CD4-positive, alpha-beta T cell (primary cell): ENCODE measurements around the gene PKIB. TPM values are rescaled to one million over a fixed set of nuclear protein-coding genes. Genes with fewer than 3 reads are reported as not detected.

ENCODE experiments used
- ATAC-seq: fragments of 200-7000 bp; cut with Tn5 transposase; one replicate; pipeline ENCODE4 v1.10.0; 2022; ENCODE audit warnings: mild to moderate bottlenecking; ENCODE audit not compliant: poor library complexity
- CTCF ChIA-PET: fragments of 350-600 bp; sonication (Branson Sonifier 250); formaldehyde crosslinking; loops from one replicate; lab custom pipeline; 2021; ENCODE audit warnings: antibody characterized with exemption, inconsistent platforms; lab: Charles Lee
- POLR2A ChIA-PET: fragments of 350-600 bp; sonication (Branson Sonifier 250); formaldehyde crosslinking; loops from one replicate; lab custom pipeline; 2021; ENCODE audit warnings: antibody characterized with exemption, inconsistent platforms; lab: Charles Lee
- DNase-seq, 14 experiments: peaks; one replicate each; pipeline ENCODE4 v3.0.0-alpha.2; 2013 to 2020; ENCODE audit warnings: mixed read lengths in 2 of 14
- H3K27ac ChIP-seq, 2 donors: one replicate each; pipeline versions ENCODE4 v1.5.1 to v1.7.0; 2013; ENCODE audit warnings: low read length in 2 of 2, low read depth in 1 of 2, mild to moderate bottlenecking in 1 of 2
- H3K27me3 ChIP-seq, 2 experiments: 1 replicate in 1 of 2; 2 replicates in 1 of 2; pipeline versions ENCODE4 v1.6.1 to v1.7.0; 2013; ENCODE audit warnings: low read length in 2 of 2, control low read depth in 1 of 2, mild to moderate bottlenecking in 1 of 2, moderate library complexity in 1 of 2; ENCODE audit not compliant: insufficient read depth in 2 of 2, control insufficient read depth in 1 of 2
- H3K36me3 ChIP-seq: one replicate; pipeline ENCODE4 v1.6.1; 2013; ENCODE audit warnings: low read length, control low read depth; ENCODE audit not compliant: insufficient read depth
- H3K4me1 ChIP-seq: one replicate; pipeline ENCODE4 v1.6.1; 2013; ENCODE audit warnings: low read length, control low read depth; ENCODE audit not compliant: insufficient read depth
- H3K4me3 ChIP-seq: one replicate; pipeline ENCODE4 v1.5.1; 2013; ENCODE audit warnings: mild to moderate bottlenecking, low read length, moderate library complexity
- H3K9me3 ChIP-seq, 2 experiments: 1 replicate in 1 of 2; 2 replicates in 1 of 2; pipeline versions ENCODE4 v1.6.1 to v1.7.0; 2013; ENCODE audit warnings: low read length in 2 of 2, mild to moderate bottlenecking in 2 of 2, control low read depth in 1 of 2, moderate library complexity in 1 of 2; ENCODE audit not compliant: control insufficient read depth in 1 of 2, insufficient read depth in 1 of 2
- H3K27ac Mint-ChIP-seq: one replicate; pipeline ENCODE4 v1.8.0; 2020; ENCODE audit warnings: mixed read lengths
- H3K27me3 Mint-ChIP-seq: one replicate; pipeline ENCODE4 v1.8.0; 2021; ENCODE audit warnings: mixed read lengths
- H3K36me3 Mint-ChIP-seq: one replicate; pipeline ENCODE4 v1.8.0; 2021; ENCODE audit warnings: low read depth, mixed read lengths
- H3K4me1 Mint-ChIP-seq: one replicate; pipeline ENCODE4 v1.8.0; 2021; ENCODE audit warnings: low read depth, mixed read lengths
- H3K4me3 Mint-ChIP-seq: one replicate; pipeline ENCODE4 v1.8.0; 2020; ENCODE audit warnings: mild to moderate bottlenecking, mixed read lengths
- H3K9me3 Mint-ChIP-seq: one replicate; pipeline ENCODE4 v1.8.0; 2020; ENCODE audit warnings: mixed read lengths
- CTCF ChIP-seq: fragments of 200-600 bp; IDR thresholded peaks from one replicate; pipeline ENCODE4 v1.8.0; 2022; ENCODE audit warnings: antibody characterized with exemption, mild to moderate bottlenecking
- intact Hi-C, 2 experiments: fragments of 100-400 bp; cut with DNase I in 1 of 2; cut with micrococcal nuclease in 1 of 2; formaldehyde crosslinking; loops; one replicate each; pipeline versions ENCODE4 v1.15.1 to v1.9.0; 2023 to 2025; cut with DNase I, micrococcal nuclease
- total RNA-seq, 174 experiments: library from RNA in 2 of 174; stranded (reverse) in 2 of 174; gene quantifications; one replicate each; pipeline ENCODE4 v1.2.3 and lab custom pipeline; 2021 to 2026

Gene PKIB
- total RNA-seq, 2 experiments from 2014 or later = 0.47 to 1.1 TPM

DNA sequence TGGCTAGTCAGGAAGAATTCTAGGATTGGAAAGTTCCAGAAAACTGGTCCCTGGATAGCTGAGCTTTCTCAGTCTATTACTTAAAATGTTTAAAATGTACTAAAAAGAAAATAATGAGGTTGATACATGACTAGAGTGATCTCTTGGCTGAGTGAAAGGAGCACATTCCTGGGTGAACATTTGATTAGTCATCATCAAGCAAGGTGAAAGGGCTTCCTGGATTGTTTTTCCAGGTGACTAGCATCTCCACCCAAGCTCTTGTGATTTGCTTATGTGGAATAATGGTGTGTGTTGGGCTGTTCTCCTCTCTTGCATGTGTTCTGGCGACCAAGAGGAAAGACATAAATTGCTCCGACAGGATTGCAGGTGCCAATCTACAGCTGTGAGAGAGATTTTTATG, 42.9 kb downstream of the PKIB start:
- intact Hi-C loops = no loop called here
- H3K4me1 Mint-ChIP-seq = no peaks in the 10 kb centered on the region
- no peak for TF ChIP-seq CTCF
- no peaks in the 10 kb centered on the region for H3K36me3 Mint-ChIP-seq
- POLR2A ChIA-PET = no interaction called here
- no peaks in the 10 kb centered on the region for H3K9me3 ChIP-seq
- H3K36me3 ChIP-seq = no peaks in the 10 kb centered on the region
- H3K4me3 ChIP-seq = no peak overlapping the region
- no peaks in the 10 kb centered on the region for H3K27me3 Mint-ChIP-seq
- no peak overlapping the region for H3K27ac Mint-ChIP-seq
- H3K4me1 ChIP-seq = no peaks in the 10 kb centered on the region
- no peaks in the 10 kb centered on the region for H3K27me3 ChIP-seq
- no peak overlapping the region for H3K4me3 Mint-ChIP-seq
- CTCF ChIA-PET = no interaction called here
- DNase-seq (no peak), ATAC-seq (no peak)
- no peak overlapping the region for H3K27ac ChIP-seq
- no peaks in the 10 kb centered on the region for H3K9me3 Mint-ChIP-seq

- ChIA-PET CTCF (no interaction called here), POLR2A (no interaction called here)
- no peaks in the 10 kb centered on the region for H3K4me1 Mint-ChIP-seq
- intact Hi-C loops = no loop called here
- no peak overlapping the region for H3K4me3 ChIP-seq
- H3K36me3 ChIP-seq = no peaks in the 10 kb centered on the region
- ATAC-seq = no peak
- H3K27me3 Mint-ChIP-seq = no peaks in the 10 kb centered on the region
- no peaks in the 10 kb centered on the region for H3K27me3 ChIP-seq
- no peaks in the 10 kb centered on the region for H3K9me3 Mint-ChIP-seq
- no peak for DNase-seq
- H3K36me3 Mint-ChIP-seq = no peaks in the 10 kb centered on the region
- H3K27ac Mint-ChIP-seq = no peak overlapping the region
- H3K4me1 ChIP-seq = no peaks in the 10 kb centered on the region
- H3K9me3 ChIP-seq = no peaks in the 10 kb centered on the region
- H3K27ac ChIP-seq = no peak overlapping the region
- no peak overlapping the region for H3K4me3 Mint-ChIP-seq
- TF ChIP-seq CTCF = no peak
Measured at GRCh38 chr6:122654012-122654411, 43.8 kb downstream of the PKIB start.

GRCh38 chr6:122657601-122658000, 47.4 kb downstream of the PKIB start:
- Histone ChIP-seq H3K4me1 (no peaks in the 10 kb centered on the region), H3K27ac (no peak overlapping the region), H3K4me3 (no peak overlapping the region), H3K36me3 (no peaks in the 10 kb centered on the region), H3K27me3 (no peaks in the 10 kb centered on the region), H3K9me3 (no peaks in the 10 kb centered on the region)
- intact Hi-C loops = no loop called here
- ATAC-seq (no peak), DNase-seq (no peak)
- no peak for TF ChIP-seq CTCF
- Mint-ChIP-seq H3K4me3 (no peak overlapping the region), H3K27ac (no peak overlapping the region), H3K9me3 (no peaks in the 10 kb centered on the region), H3K4me1 (no peaks in the 10 kb centered on the region), H3K36me3 (no peaks in the 10 kb centered on the region), H3K27me3 (peaks cover 4% of the 10 kb centered on the region)
- POLR2A ChIA-PET = no interaction called here
- CTCF ChIA-PET = no interaction called here
